ENCODE results near the gene CMIP.

The CMIP gene

GRCh38 chr16:81478876-81479511 lies 34.4 kb downstream of the CMIP start:
- DNase-seq (ENCODE audit: low read depth) = no peak

- DNase-seq (ENCODE audit: low read depth) = no peak
Measured at GRCh38 chr16:81480606-81481206, 36.1 kb downstream of the CMIP start.

GRCh38 chr16:81481207-81481821 lies 36.7 kb downstream of the CMIP start:
- DNase-seq (ENCODE audit: low read depth) = no peak

- no peak for DNase-seq (ENCODE audit: low read depth)
Measured at GRCh38 chr16:81482329-81483063, 37.9 kb downstream of the CMIP start.

GRCh38 chr16:81483064-81483969 lies 38.7 kb downstream of the CMIP start:
- DNase-seq (ENCODE audit: low read depth) = no peak

GRCh38 chr16:81483970-81484595 lies 39.5 kb downstream of the CMIP start:
- no peak for DNase-seq (ENCODE audit: low read depth)

- no peak for DNase-seq (ENCODE audit: low read depth)
Measured at GRCh38 chr16:81484908-81485624, 40.5 kb downstream of the CMIP start.

GRCh38 chr16:81485824-81486539 lies 41.4 kb downstream of the CMIP start:
- no peak for DNase-seq (ENCODE audit: low read depth)

GRCh38 chr16:81486540-81487061 lies 42.0 kb downstream of the CMIP start:
- DNase-seq (ENCODE audit: low read depth) = no peak

GRCh38 chr16:81487301-81487720 lies 42.7 kb downstream of the CMIP start:
- no peak for DNase-seq (ENCODE audit: low read depth)

GRCh38 chr16:81488687-81489411 lies 44.2 kb downstream of the CMIP start:
- no peak for DNase-seq (ENCODE audit: low read depth)

GRCh38 chr16:81489547-81490267 lies 45.1 kb downstream of the CMIP start:
- DNase-seq (ENCODE audit: low read depth) = no peak

- no peak for DNase-seq (ENCODE audit: low read depth)
Measured at GRCh38 chr16:81491541-81492188, 47.1 kb downstream of the CMIP start.

- no peak for DNase-seq (ENCODE audit: low read depth)
Measured at GRCh38 chr16:81492311-81492761, 47.7 kb downstream of the CMIP start.

- no peak for DNase-seq (ENCODE audit: low read depth)
Measured at GRCh38 chr16:81492965-81493754, 48.6 kb downstream of the CMIP start.

- no peak for DNase-seq (ENCODE audit: low read depth)
Measured at GRCh38 chr16:81493755-81494433, 49.3 kb downstream of the CMIP start.
